DMS114 treated with DMSO at 0.1 percent for 48 hours (cell line): ENCODE data around the gene UBASH3B.

Experiments used
- DNase-seq: peaks from one replicate; lab custom pipeline; 2025; ENCODE audit not compliant: unreplicated experiment; lab: John Stamatoyannopoulos, UW

The UBASH3B gene

GRCh38 chr11:122751292-122752070 is 96.0 kb downstream of the UBASH3B start:
- no peak for DNase-seq

DNA sequence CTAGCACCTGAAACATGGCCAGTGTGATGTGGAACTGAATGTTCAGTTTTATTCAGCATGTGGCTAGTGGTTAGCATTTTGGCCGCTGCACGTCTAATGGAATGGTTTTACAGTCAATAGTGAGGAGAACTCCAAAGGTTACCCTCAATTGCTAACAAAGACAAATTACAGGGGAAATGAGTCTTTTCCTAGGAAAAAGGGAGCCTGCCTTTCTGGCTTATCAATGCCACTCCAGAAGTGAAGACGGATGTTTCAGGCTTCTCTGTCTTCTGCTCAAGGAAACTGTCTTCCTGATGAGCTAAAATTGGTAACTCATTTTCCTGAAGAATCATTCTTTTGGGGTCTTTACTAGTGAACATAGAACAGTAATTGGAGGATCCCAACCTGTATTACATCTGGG is 98.5 kb downstream of the UBASH3B start:
- DNase-seq, result no peak

DNA sequence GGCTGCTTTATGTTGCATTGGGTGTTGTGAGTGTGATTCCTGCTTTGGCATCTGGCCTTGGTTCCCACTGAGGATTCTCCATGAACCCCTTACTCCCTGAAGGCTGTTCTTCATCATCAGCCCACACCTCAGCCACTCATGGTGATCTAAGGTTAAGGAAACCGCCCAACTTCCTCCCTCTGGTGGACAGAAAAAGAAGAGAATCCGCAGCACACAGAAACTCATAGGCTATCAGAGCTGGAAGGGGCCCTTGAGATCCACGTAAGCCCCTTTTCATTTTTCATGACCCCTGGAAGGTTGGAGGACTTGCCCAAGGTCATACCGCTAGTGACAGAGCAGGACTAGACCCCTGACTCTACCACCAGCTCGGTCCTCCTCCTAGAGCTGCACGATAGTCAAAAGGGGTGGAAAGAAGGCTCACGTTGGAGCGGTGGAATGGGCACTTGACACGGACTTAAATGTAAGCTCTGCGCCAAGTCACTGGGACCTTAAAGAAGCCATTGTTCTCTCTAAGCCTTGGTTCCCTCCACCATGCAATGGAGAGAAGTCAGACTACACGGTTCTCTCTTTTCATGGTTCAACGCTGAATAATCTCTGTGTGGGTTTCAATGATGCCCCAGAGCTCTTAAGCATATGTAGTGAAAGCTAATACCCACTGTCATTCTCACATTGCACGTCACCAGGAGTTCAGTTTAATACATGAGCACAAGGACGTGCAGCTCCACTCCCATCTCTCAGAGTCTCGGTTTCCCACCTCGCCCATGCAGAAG is 99.2 kb downstream of the UBASH3B start:
- no peak for DNase-seq

DNA sequence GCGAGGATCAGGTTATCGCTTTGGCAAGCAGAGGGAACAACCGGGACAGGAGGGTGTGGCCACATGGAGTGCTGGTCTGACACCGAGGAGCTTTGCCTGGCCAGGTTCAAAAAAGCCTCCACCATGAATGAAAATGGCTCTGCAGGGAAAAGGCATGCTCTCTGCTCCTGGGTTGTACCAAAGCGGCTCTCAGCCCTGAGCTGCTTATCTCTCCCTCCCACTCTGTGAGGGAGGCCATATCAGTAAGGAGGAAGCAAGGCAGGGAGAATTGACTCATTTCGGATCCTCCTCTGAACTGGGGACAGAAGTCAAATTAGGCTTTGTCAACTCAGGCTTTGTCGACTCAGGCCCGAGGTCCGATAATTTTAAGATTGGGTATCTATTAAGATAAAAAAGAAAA is 99.9 kb downstream of the UBASH3B start:
- no peak for DNase-seq

- DNase-seq, result no peak
Measured at GRCh38 chr11:122755941-122756340, 100.4 kb downstream of the UBASH3B start.

GRCh38 chr11:122756417-122756816 is 100.9 kb downstream of the UBASH3B start:
- no peak for DNase-seq

DNA sequence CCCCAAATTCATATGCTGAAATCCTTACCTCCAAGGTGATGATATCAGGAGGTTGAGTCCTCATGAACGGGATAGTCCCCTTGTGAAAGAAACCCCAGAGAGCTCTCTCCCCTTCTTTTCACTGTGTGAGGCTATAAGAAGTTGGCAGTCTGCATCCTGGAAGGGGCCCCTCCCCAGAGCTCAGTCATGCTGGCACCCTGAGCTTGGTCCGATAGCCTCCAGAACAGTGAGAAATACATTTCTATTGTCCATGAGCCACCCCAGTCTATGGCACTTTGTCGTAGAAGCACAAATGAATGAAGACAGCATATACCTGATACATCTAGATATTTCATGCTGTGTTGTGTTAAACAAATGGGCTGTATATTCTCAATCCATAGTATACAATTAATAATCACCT is 101.7 kb downstream of the UBASH3B start:
- no peak for DNase-seq

- no peak for DNase-seq
Measured at GRCh38 chr11:122758339-122758738, 102.8 kb downstream of the UBASH3B start.

DNA sequence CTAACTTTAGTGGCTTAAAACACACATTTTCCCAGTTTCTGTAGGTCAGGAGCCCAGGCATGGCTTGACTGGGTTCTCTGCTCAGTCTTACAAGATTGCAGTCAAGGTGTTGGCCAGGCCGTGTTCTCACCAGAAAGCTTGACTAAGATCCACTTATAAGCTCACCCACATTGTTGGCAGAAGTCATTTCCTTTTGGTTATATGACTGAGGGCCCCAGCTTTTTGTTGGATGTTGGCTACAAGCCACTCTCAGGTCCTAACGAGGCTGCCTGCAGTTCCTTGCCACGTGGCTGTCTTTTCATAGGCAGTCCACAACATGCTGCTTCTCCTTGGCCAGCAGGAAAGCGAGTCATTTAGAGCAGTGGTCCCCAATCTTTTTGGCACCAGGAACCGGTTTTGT is 103.5 kb downstream of the UBASH3B start:
- DNase-seq, result no peak

DNA sequence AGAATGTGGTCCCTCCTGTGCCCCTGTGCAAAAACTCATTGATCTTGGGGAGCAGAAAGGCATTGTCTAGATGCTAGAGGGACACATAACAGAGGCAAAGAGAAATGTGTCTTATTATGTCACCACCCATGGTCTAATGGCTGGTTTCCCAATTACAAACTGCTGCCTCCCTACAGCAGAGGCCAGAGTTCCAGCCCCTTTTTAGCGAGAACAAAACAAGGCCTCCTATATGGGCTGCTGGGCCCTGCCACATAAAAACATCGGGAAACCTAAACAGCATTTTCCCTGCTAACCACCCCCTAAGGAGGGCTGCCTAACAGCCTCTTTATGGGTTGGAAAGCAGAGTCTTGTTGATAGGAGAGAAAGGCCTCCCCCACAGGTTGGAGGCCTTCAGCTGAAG is 107.6 kb downstream of the UBASH3B start:
- no peak for DNase-seq

DNA sequence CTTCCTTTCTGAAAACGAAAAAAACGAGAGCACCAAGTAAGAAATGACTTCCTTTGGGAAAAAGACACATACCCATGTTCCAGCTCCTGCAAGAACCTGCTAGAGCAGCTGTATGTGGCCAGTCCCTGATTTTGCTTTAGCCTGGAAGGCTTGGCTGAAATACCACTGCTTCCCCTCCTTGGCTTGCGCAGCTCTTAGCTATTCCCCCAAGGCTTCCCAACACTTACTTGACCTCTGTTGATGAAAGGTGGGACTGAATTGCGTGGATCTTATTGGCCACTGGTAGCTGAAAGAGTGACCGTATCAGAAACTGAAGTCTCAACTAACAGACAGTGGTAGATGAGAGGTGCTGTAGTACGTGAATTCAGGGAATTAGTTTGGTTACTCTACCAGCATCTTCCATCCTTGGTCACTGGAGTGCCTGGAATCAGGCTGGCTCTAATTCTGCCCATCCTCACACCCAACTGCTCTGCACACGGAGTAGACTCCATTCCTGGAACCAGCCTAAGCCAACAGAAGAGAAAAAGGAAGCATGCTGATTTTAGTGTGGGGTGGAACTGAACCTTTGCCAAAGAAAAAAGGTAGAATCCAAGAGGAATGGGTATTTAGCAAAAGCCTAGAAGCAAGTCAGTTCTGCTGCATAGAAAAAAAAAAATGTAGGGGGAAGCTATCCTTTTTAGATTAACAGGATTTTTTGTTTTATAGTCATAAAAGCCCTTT is 109.0 kb downstream of the UBASH3B start:
- no peak for DNase-seq

DNA sequence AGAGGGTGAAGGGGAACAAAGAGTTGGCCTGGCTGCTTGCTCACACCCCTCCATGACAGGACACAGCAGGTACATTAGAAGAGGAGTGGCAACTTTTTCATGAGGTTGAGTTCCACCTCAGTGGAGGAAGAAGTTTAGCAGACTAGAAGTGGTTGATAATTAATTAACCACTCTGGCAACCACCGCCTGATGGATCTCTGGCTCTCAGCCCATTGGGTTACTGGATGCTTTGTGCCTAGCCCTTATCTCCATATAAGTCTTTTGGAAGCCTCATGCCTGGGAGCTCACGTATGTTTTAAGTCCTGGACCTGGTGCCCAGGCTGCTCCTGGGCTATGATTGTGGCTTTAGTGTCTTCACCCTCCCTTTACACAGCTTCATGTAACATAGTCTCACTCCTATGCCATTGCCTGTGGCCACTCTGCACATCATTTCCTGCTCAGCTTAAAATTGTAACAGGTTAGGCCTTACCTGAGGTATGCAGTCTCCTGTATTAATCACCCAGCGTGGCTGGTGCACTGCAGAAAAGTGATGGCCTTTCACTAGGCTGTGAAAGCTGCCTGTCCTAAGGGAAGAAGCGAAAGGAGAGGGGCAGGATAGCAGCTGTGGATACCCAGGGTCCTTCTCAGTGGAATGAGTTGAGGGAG is 110.1 kb downstream of the UBASH3B start:
- DNase-seq, result no peak

DNA sequence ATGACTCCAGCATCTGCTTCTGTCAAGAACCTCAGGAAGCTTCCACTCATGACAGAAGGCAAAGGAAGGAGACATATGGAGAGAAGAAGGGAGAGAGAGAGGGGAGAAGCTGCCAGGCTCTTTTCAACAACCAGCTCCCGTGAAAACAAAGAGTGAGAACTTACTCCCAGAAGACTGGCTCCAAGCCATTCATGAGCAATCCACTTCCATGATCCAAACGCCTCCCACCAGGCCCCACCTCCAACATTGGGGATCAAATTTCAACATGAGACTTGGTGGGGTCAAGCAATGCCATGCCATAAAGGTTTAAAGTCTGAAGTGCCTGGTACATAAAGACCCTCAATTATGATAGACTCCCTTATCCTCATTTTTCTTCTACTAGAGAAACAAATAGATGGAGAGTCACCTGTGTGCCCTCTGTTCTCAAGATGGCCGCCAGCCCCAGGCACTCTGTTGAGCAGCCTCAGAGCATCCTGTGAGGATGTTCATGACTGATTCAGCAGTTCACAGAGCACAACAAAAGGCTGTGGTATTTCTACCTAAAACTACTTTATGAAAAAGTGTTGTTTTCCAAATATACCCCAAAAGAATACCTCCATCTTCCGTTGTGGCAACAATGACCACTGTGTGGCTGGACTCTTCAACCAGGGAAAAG is 113.7 kb downstream of the UBASH3B start:
- no peak for DNase-seq

GRCh38 chr11:122772945-122773344 is 117.4 kb downstream of the UBASH3B start:
- no peak for DNase-seq

- no peak for DNase-seq
Measured at GRCh38 chr11:122773781-122774266, 118.3 kb downstream of the UBASH3B start.

GRCh38 chr11:122775675-122776271 is 120.3 kb downstream of the UBASH3B start:
- no peak for DNase-seq

DNA sequence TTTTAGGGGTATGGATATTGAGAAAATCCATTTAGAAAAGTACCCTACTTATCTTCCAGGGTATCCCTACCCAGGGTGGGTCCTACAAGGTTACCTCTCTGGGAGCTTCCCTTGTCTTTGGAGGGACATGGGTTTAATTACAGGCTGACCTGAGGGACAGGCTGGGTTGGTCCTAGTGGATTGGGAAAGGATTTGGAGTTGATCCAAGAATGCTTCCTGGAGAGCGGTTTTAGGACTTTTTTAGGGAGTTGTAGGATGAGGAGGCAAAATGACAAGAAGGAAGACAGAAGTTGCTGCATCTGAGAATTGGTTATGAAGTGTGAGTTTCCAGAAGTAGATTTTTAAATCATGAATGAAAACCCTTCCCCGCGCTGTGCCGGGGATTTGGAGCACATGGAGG is 121.0 kb downstream of the UBASH3B start:
- no peak for DNase-seq

DNA sequence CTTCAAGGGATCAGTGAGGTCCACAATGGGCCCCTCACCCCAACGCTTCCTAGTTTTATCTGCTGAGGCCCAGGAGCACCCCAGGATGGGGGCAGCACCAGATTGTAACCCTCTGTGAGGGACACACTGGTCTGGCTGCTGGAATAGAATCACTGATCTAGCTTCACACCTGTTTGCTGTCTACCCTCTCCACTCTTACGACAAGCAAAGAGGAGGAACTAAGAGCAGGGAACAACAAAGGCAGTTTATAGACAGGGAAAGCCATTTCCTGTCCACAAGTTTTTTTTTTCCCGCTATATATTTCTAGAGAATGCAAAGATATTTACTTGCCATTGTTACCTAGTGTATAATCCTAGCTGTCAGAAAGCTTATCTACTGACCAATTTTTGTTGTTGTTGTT is 121.8 kb downstream of the UBASH3B start:
- DNase-seq, result no peak

DNA sequence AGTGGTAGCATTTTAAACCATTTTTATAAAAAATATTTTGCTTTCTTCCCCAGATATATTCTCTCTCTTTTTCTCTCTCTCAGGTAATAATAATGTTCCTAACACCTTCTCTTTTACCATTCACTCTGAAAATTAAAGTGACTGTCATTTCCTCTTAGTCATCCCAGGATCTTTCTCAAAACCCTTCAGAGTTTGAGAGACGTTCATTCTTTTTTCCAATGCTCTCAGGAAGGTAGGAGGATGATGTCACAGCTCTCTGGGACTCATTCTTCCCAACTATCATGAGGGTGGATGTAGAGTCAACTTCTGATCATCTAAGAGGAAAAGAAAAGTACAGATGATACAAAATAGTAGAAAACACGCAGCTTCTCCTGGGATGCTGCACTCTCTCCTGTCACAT is 122.6 kb downstream of the UBASH3B start:
- DNase-seq, result no peak

DNA sequence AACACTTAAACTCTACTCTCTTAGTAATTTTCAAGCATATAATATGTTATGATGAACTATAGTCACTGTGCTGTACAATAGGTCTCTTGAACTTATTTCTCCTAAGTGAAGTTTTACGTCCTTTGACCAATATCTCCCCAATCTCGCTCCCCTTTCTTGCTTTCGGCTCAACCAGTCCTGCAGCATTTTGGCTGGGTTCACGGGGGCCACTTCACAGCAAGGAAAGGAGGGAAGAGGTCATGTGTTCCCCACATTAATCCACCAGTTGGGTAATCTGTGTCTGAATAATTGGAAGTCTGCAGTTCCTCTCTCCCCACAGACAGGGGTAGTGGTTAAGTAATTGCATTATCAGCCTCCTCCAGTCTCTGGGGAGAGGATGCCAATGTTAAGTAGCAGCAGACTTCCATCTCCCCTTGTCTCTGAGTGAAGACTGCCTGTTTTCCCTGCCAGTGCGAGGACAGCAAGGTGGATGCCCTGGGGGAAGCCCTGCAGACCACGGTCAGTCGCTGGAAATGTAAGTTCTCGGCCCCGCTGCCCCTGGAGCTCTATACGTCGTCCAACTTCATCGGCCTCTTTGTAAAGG is 123.6 kb downstream of the UBASH3B start:
- no peak for DNase-seq
